HG03571 (cell line): ENCODE data around the gene LACRT.
A peak's percentile ranks its signal among the peaks of the same experiment; 100 is the strongest.

Experiments used
- ATAC-seq: cut with Tn5 transposase; IDR thresholded peaks from one replicate; pipeline ENCODE4 v1.9.1; 2021; ENCODE audit not compliant: unreplicated experiment

LACRT gene

DNA sequence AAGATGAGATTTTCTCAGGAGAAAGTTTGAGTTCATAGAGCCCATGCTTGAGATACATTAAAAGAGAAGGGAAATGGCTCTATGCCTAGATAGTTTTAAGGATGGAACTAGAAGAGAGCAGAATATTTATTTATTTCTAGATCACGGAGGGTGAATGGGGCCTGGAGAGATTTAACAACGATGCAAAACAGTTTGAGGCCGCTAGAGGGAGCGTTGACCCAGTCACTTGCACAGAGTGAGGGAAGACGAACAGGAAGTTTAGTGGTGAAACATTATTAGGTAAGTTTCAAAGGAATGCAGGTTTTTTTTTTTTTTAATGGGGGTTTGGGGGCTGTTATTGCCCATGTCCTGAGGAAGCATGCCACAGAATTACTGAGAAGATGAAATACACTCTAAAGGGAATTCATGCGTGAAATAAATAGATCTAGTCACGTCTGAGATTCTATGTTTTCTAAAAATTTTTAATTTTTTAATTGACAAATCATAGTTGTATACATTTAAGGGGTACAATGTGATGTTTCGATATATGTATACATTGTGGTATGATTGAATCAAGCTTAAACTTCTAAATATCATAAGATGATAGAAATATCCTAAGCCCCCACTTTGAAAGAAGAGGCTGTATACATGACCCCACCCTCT lies 31.4 kb downstream of the LACRT start:
- ATAC-seq, result peak; percentile 88

DNA sequence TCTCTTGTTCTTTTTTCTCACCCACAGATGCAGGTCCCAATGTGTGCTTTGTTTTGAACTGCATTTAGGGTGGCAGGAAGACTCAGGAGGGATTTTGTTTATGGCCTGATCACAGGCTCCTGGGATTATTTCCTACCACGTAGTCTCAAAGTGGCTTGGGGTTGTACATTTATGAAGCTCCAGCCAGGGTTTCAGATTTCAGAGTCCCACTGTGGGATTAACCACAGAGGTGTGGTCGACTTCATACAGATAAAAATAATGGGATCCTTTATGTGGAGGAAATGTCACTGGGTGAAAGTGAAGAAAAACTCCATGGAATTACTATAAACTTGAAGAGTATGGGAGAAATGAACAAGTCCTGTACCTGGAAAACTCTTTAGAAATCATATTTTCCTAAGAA lies 32.0 kb downstream of the LACRT start:
- ATAC-seq, result no peak

GRCh38 chr12:54601841-54602240 lies 32.9 kb downstream of the LACRT start:
- no peak for ATAC-seq

DNA sequence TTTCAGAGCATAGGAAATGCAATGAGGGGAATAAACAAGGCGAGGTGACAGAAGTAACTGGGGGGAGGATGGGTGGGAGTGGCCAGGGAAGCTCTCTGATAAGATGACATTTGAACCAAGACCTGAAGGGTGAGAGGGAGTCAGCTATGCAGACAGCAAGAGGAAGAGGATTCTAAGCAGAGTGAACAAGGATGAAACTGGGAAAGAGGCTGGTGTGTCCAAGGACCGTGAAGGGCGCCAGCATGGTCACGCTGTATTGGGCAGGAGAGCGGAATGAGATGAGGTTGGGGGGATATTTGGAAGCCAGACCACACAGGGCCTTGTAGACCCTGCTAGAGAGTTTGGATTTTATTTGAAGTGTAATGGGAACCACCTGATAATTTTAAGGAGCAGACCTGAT lies 35.7 kb downstream of the LACRT start:
- no peak for ATAC-seq

DNA sequence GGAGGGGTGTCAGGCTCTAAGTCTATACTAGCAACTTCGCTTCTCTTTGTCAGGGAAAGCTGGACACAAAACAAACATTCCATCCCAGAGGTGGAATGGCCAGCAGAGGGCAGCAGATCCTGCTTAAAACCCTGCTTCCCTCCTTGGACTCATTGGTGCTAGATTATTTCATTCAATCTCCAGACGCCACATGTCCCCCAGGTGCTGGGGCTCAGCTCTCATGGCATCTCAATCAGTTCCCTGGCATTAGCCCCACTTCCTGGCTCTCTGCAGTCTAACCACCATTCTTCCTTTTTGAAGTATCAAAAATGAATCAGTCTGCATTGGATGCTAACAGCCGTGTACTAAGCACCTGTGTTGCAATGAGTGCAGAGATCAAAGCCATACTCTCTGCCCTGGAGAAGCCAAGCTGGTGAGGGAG lies 38.2 kb downstream of the LACRT start:
- ATAC-seq, result no peak

DNA sequence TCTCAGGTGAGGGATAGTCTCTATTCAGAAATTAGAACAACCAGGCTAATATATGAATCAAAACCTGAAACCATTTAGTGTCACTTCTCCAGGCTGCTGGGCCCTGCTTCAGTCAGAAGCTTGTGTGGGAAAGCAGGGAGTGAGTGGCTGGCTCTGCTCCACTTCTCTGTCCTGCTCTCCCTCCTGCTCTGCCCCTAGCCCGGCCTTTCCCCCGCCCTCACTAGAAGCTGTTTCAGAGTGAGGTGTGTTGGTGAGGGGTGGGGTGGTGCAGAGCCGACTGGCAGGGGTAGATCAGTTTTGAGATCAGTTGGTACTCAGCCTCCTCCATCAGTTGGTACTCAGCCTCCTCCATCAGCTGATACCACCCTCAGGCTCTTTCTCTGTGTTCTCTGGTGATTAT lies 39.2 kb downstream of the LACRT start:
- ATAC-seq, result no peak

- no peak for ATAC-seq
Observed at GRCh38 chr12:54593725-54594124, 41.0 kb downstream of the LACRT start.

DNA sequence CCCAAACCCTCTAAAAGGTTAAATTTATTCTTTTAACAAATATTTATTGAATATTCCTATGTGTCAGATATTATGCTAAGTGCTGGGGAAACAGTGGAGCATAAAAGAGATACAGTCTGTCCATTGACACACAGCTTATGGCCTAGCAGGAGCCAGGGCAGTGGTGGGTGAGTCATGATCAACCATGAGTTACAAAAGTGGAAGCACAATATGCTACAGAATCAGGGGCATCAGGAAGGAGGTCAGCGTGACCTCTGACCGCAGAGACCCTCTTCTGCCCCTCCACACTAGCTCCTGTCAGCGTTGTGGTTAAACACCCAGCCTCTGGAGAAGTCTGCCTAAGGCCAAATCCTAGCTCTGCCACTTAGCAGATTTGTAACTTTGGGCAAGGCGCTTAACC lies 41.6 kb downstream of the LACRT start:
- ATAC-seq, result no peak

GRCh38 chr12:54592316-54592715 lies 42.4 kb downstream of the LACRT start:
- no peak for ATAC-seq

DNA sequence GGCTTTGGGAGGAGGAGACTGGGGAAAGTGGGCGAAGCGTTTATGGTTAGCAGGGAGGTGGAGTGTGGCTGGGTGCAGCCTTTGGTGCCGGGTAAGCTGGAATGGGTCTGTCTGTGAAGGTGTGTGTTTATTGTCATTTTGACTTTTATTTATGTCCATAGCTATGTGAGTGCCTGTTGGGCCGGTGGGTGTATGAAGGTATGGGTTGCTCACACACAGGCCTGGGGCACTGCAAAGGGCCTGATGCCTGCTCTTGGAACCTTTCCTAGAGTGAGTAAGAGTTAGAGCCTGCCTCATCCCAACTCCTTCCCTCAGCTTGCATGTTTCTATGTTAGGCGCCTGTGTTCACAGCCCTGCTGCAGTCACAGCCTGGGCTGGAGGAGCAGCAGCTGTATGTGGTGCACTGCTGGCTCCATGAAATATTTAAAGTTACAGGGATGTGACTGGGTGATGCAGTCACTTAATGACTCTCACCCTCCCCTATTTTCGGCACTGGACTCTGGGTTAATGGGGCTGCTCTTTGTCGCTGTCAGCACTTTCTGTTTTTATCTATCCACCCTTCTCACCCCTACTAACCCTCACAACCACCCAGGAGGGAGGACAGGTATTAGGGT lies 43.6 kb downstream of the LACRT start:
- no peak for ATAC-seq

DNA sequence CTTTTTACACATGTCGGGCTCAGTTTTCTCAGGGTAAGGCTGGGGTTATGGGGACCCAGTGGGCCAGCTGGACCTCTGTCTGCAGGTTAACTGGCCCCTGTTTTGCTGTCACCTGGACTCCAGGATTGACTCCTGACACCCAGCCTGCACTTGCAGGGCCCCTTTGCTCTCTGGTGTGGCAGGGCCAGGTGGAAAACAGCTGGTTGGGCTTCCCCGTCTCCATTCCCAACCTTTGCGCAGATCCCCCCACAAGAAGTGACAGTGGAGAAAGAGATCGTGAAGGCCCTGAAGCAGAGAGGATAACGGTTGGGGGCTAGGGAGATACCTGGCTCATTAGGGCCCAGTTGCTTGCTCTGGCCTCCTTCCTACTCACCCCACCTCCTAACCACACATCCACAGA lies 44.7 kb downstream of the LACRT start:
- no peak for ATAC-seq

- no peak for ATAC-seq
Observed at GRCh38 chr12:54588890-54589267, 45.8 kb downstream of the LACRT start.

DNA sequence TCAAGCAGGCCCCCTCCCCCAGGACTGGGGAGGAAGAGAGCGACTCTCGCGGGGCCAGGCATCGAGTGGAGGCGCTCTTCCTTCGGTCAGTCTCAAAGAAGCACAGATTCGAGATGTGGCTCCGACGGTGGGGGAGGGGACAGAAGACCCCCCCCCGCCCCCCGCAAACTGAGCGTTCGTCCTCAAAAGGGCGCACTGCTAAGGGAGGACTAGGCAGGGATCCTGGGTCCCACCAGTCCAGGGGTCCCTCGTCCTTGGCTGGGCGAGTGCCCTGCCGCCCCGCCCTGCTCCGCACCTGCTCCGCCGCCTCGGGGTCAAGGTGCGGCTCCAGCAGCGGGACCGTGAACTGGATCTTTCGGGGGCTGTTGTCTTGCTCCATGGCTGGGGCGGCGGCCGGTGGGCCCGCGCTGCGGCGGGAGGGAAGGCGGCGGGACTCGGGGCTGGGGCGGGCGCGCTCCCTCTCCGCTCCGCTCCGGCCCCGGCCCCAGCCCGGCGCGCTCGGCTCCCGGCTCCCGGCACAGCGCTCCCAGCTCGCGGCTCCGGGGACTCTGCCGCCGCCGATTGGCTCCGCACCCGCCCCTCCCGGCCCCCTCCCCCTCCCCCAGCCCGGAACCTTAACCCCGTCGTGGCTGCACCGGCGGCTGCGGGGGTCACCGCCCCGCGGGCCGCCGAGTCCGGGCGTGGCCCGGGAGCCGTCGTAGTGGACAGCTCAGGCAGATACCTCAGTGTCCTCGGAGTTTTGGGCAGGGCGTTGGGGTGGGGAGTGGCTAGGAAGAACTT lies 46.4 kb downstream of the LACRT start, which contains the start of gene PPP1R1A:
Gene PPP1R1A, minus strand, starts transcription at position 550 of the 780 bp plus-strand sequence. Its CDS starts 171 bp downstream, at position 379.
- ATAC-seq, result no peak

- no peak for ATAC-seq
Observed at GRCh38 chr12:54587315-54587873, 47.3 kb downstream of the LACRT start.

GRCh38 chr12:54586620-54587019 lies 48.1 kb downstream of the LACRT start:
- no peak for ATAC-seq

GRCh38 chr12:54585243-54585642 lies 49.5 kb downstream of the LACRT start:
- no peak for ATAC-seq

GRCh38 chr12:54584128-54584527 lies 50.6 kb downstream of the LACRT start:
- ATAC-seq, result no peak

GRCh38 chr12:54583726-54584125 lies 51.0 kb downstream of the LACRT start:
- ATAC-seq, result no peak

GRCh38 chr12:54581412-54581811 lies 53.3 kb downstream of the LACRT start:
- no peak for ATAC-seq
